Activated T-helper 1 cell treated with anti-CD3 and anti-CD28 coated beads, Interleukin-2, amount 50 U/mL, for 16 hours (primary cell): Measurements from ENCODE around the gene RPS6KA2.
A peak's percentile ranks its signal among the peaks of the same experiment; 100 is the strongest.

Source experiments
- DNase-seq, 2 donors: peaks; one replicate each; pipeline ENCODE4 v3.0.0-alpha.2; 2020; ENCODE audit warnings: low read depth in 1 of 2, low spot score in 1 of 2

RPS6KA2 gene

DNA sequence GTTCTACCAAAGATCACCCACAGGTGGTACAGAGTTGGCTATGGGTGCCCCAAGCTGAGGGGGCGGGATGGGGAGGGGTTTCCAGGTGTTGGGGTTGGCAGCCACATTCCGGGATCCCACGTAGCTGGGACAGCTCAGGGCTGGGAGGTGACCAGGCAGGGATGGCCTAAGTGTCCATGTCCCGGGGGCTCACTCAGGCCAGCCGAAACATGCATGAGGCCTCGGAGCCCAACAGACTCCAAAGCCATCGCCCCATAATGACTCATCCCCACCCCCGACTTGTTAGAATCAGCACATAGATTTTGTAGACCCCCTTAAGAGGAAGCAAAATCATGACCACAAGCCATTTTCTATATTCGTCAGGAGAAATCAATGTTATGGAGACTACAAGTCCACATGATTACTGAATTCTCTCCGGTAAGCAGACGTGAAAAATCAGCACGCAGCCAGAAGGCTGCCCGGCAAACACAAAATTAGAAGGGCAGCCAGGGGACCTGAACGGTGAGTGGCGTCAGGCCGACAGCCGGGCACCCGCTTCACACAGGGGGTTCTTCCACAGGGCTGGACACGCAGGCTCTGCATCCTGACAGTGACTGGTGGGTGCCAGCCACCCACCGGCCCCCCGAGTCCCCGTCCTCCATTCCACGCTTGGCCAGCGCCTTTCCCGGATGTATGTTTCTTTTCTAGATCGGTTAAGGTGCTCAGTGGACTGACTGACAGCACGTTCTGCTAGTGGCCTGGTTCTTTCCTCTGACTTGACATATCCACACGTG is 121.7 kb downstream of the RPS6KA2 start:
- no peak for DNase-seq

DNA sequence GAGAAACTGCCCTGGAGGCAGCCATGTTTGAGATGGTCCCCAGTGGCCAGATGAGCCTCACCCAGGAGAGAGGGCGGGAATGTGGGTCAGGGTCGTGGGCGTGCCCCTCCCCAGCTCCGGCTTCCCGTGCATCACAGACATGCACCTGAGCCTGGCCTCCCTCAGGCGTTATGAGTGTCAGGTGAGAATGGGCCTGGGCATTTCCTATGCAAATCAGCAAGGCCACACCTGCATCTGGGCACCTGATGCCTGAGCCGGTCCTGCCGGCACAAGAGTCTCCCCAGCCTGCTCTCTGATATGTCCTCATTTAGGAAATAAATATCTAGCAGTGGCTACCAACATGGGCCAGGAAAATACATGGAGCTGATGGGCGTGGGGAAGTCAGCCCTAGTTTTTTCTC is 123.0 kb downstream of the RPS6KA2 start:
- no peak for DNase-seq

DNA sequence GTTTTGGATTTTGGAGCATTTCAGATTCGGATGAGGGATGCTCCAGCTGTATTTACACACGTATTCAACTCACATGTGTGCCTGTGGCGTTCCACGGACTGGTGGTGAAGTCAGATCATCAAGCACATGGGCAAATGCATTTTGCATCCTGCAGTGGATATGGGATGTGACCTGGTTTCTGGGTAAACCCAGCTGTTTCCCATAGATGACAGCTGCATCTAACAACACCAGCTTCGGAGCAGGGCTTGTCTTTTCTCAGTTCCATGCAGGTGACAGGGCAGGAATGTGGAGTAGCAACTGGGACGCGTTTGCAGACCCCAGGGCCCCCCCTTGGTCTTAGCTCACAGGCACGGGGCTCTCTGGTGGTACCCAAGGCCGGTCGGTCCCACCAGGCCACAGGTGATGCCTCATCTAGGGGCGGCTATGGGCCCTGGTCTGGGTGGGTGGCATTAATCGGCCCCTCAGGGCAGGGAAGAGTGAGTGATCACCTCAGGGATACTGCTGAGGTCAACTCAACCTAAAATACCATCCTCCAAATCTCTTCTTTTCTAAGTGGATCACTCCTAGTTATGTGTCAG is 123.8 kb downstream of the RPS6KA2 start:
- no peak for DNase-seq

DNA sequence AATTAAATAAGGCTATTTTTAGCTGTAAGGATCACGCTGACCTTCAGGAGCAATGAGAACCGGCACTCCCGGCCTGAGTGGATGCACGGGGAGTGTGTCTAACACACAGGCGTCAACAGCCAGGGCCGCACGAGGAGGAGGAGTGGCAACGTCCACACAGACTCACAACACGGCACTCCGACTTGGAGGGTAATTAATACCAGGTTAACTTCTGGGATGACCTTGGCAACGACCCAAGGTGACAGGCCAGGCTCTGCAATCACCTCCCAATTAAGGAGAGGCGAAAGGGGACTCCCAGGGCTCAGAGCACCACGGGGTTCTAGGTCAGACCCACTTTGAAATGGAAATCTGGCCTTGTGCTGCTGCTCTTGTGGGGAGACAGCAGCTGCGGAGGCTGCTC is 124.6 kb downstream of the RPS6KA2 start:
- DNase-seq: no peak

DNA sequence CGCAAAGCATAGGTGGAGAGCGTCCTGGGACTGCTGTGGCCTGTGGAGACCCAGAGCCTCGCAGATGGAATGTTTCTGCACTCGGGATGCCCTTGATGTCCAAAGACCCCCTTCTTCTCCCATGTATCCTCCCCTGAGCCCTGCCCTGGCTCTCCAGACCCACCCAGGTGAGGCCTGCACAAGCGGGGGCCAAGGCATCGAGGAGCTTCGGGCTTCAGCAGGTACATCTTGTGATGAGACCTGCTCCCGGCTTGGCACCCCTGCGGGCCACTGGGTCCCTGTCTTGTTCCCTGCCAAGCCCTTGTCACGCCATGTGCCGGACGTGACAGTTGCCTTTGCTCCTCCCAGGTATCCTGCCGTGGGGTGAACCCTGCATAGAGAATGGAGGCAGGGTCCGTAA is 125.8 kb downstream of the RPS6KA2 start:
- no peak for DNase-seq

DNA sequence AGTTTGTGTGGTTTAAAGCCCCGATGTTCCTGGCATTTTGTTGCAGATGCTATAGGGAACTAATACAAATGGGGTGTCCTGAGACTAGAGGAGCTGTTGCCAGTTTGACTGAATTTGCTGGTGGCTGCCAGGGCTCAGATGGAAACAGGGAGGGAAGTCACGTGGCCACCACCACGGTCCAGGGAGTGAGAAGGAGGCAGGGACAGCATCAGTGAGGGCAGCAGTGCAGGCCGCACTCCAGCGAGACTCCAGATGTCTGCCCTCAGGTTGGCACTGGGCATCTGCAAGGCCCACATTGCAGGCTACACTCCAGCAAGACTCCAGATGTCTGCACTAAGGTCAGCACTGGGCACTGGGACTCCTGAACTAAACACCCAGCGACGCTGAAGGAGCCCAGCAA is 126.8 kb downstream of the RPS6KA2 start:
- DNase-seq: no peak

DNA sequence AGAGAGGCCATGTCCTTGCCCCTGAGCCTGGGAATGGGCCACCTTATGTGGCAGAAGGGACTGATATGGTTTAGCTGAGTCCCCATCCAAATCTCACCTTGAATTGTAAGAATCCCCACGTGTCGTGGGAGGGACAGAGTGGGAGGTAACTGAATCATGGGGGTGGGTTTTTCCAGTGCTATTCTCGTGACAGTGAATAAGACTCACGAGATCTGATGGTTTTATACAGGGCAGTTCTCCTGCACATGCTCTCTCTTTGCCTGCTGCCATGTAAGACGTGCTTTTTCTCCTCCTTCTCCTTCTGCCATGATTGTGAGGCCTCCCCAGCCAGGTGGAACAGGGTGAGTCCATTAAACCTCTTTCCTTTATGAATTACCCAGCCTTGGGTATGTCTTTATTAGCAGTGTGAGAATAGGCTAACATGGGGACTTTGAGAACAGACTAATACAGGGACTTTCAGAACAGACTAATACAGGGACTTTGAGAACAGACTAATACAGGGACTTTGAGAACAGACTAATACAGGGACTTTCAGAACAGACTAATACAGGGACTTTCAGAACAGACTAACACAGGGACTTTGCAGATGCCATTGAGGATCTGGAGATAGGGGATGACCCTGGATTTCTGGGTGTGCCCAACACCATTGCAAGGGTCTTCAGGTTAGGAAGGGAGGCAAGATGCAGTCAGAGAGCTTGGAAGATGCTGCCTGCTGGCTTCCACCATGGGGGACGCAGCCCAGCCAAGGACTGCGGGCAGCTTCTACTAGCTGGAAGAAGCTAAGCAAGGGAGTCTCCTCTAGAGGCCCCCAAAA is 127.5 kb downstream of the RPS6KA2 start:
- no peak for DNase-seq

DNA sequence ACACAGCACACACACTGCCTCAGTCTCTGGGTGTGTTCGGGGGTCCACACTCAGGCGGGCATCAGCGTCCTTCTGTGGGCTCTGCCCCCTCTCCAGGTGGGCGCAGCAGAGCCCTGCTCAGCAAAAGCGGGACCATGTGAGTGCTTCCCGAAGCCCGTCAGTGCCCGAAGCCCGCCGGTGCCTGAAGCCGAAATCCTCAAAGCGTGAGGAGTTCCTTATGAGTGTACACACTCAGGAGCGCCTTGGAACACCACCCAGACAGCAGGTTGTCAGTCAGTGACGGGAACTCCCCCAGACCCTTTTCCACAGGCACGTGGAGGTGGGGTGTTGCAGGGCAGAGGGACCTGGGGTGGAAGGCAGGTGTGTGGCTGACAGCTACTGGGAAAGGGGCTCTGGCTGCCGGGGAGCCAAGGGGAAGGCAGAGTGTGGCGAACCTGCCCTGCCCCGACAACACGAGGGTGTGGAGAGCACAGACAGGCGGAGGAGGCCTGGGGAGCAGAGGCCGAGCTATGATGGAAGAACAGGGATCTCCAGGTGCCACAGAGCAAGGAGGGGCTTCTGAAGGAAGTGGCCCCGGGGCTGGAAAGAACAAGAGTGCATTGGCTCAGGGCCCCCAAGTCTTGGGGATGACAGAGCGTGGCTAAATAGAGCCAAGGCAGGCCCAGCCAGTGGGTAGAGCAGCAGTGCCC is 128.2 kb downstream of the RPS6KA2 start:
- no peak for DNase-seq

DNA sequence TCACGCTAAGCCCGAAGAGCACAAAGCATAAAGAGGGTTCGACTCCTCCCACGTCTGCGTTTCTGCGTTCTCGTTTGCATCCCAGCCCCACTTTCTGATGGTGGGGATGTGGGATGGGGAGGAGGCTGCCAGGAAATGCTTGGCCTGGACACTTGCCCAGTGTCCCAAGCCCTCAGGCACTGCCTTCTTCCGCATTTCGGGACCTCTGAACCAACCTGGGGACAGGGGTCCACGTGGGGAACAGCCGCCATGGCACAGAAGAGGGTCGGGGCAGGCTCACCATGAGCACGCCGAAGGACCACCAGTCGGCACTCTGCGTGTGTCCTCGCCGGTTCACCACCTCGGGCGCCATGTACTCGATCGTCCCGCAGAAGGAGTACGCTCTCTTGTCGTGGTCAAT is 128.8 kb downstream of the RPS6KA2 start:
- no peak for DNase-seq

DNA sequence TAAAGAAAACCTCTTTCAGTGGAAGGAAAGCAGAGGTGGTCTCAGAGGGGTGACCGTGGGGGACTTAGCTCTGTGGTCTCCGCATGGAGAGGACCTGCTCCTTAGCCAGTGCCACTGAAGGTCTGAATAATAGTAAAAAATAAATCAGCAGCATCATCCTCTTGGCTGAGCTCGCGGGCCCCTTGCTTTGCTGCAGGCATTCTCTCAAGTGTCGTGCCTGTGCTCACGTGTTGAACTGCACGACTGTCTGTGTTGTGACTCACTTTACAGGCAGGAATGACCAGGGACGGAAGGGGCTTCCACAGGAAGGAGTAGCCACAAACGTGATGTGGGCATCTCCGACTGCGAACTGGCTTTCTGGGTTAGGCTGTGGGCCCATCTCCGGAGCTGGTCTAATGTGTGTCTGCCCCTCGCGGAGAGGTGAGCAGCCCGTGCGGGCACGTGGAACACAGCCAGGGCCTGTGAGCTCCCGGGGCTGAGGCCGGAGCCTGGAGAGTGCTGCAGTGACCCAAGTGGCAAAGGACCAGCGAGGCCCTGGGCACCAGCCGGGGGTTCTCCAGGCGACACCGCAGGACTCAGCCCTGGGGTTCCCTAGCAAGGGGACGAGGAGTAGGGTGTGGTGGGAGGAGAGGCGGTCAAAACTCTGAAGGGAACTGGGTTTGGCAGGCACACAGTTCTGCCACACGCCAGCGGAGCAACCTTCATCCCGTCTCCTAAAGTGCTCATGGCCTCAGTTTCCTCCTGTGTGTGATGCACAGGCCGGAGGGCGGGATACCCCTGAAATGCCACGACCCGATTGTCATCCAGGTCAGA is 129.8 kb downstream of the RPS6KA2 start:
- DNase-seq: no peak

DNA sequence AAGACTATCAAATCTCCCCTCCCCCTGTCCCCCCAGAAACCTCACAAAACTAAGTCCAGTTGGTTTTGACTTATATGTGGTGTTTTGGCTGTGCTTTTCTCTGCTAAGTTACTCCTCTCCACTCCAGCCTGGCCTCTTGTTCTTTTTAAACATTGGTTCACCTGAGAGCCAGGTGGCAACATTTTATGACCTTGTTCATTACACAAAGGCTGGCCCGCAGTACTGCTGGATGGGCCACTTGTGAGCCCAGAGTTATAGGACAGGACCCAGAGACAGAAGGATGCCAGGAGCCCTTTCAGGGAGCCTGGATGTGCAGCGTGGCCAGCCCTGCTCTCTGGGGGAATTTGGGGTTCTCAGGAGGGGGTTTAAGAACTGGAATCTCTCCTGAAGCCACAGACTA is 130.6 kb downstream of the RPS6KA2 start:
- DNase-seq: no peak

DNA sequence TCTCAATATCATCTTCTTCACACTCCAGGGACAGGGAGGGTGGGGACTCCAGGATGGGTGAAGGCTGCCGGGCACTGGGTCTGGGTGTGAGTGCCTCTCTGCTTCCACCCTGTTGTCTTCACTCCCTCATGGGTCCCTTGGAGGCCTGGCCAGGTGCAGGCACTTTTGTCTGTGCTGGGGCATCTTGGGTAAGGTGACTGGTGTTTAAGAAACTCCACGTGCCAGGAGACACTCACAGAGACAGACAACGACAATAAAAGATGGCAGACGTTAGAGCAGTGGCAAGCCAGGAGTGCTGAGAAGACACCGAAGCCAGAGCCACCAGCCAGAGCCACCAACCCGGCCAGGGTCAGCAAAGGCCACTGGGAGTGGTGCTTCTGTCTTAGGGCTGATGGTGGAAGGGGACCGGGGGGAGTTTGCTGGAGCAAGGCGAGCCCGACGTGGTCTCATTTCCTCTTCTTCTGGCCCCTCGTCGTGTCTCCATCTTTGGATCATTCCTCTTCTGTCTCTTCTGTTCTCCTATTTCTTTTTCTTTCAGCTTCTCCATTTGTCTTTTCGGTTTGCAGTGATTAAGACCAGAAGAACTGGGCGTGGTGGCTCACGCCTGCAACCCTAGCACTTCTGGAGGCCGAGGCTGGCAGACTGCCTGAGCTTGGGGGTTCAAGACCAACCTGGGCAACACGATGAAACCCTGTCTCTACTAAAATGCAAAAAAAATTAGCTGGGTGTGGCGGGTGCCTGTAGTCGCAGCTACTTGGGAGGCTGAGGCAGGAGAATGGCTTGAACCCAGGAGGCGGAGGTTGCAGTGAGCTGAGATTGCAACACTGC is 131.3 kb downstream of the RPS6KA2 start:
- no peak for DNase-seq

DNA sequence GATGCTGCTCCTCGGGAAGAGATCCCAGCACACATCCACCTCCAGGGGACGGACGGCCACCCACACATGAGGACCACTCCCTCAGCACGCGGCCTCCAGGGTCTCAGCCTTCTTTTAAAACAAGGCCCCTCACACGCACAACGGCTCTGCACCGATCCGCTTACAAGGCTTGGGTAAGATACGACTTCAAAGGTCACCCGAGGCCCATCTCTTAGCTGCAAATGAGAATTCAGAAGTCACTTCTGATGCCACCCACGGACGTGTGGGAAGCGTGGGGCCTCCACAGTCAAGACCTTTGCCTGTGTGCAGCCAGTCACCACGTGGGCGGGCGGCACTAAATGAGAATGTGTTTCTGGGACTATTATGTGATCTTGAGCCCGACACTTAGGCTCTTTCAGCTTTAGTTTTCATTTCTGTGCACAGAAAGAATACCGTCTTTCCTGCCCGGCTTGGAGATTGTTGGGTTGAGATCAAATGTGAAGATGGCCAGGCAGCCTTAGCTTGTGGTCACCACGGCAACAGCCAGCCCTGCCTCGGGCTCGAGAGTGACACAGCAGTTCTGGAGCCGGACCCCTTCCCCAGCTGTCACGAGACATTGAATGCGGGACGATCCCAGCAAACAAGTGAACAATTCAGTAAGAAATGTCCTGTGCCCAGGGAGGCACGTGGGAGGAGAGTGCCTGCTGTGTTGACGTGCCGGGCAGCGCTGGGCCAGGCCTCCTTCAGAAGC is 132.1 kb downstream of the RPS6KA2 start:
- DNase-seq: peak in 1 of 2 donors; percentile 35

DNA sequence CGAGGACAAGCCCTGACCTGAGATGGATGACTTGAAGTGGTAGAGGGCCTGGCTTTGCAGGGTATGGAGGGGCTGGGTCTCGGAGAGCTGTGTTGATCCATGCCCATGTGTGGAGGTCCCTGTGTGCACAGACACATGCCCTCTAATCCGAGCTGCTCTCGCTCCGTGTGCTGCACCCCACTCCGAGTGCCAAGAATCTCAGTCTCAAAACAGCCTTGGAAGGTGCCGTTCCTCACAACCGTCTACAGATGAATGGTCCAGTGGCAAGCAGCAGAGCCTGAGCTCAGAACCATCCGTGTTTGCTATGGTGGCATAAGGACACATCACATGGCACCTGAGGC is 133.0 kb downstream of the RPS6KA2 start:
- DNase-seq: no peak

DNA sequence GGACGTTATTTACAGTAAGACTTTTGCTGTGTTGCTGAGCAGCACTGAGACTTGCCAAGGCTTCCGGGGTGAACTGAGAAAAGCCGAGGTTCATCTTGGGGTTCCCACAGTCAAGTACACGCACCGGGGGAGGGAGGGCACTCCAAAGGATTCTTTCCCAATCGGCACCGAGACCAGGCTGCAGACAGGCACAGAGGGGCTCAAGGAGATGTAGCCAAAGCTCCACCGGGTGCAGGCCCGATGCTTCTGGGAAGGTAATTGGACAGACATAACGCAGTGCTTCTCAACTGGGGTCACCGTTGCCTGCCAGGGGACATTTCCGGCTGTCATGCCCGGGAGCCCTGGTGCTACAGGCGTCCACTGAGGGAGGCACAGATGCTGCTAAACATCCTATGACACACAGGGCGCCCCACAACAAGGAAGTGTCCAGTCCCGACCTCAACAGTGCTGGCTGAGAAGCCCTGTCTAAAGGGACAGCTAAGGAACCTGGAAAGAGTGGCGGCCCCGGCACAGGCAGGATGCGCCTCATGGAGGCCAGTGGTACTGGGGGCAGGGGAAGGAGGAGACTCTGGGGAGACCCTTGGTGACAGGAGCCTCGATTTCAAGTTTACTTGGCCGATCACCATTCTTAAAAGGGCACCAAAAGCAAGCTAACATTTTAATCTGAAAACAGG is 133.5 kb downstream of the RPS6KA2 start:
- DNase-seq: no peak

DNA sequence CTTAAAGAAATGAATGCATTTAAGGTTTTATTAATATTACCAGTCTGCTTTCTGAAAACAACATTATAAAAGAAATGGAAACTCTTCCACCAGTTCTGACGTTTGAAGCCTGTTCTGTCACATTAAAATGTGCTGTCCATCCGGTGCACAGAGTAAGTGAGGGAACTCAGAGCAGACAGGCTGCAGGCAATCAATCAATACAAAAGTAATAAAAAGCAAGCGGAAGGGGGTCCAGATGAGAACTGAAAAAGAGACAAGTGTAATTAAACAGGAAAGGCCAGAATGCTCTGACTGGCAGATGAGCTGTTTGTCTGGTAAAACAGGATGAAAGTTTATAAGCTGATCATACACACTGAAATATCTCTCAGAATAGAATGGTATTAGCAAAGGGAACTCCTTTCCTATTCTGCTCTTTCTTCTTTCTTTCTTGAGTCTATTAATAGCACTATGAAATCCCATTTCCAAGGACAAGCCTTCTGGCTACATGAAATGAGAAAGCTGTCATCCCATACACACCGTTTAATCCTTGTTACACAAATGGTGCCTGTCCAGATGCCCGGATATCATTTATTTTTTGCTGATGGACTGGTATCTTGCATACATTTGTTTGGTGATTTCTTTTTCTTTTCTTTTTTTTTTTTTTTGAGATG is 134.8 kb downstream of the RPS6KA2 start:
- no peak for DNase-seq

DNA sequence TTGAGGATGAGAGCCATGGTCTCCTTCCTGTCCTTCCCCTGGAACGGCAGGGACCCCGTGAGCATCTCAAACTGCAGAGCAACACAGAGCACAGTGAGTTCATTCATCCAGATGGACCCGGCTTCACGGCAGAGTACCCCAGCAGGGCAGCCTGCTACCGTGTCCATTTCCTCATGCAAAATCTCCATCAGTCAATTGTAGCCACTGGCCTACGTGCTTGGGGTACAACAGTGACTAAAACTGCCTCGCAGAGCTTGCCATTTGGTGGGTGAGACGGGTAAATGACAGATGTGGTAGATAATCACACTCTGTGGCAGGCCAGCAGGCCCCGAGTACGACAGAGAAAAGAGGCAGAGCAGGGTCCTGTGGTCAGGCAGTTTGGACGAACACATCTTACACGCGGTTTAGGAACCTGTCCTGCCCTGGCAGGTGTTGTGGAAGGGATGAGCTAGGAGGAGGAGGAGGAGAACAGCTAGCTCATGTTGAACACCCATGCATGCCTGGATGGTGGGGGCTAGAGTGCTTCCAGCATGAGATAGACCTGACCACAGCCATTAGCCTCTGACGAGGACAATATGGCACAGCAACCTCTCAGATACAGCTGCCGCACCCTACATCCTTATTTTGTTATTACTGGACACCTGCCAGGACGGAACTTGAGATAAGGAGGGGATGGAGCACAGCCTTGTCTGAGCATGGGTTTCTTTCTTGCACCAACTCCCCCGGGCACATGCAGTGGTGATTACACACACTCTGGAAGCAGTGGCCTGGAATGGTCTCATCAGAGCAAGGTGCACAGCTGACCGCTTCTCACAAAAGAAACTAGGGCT is 136.2 kb downstream of the RPS6KA2 start:
- no peak for DNase-seq
